Spinal cord (tissue), 4 donors: ENCODE data around the gene SAP130. TPM values are rescaled to one million over a fixed set of nuclear protein-coding genes. Genes with fewer than 3 reads are reported as not detected.

Source experiments
- polyA plus RNA-seq, 2 donors: library from polyadenylated mRNA; unstranded; fragments of 120-200 nt; gene quantifications; one replicate each; pipeline ENCODE4 v1.2.1, GENCODE V29; 2013; ENCODE audit not compliant: insufficient read length in 2 of 2
- small RNA-seq: library from RNA; depleted of rRNA; stranded (forward); fragments of <200 nt; gene quantifications from one replicate; pipeline ENCODE3, GENCODE V24; 2014; ENCODE audit warnings: low replicate concordance
- total RNA-seq, 2 donors: library from RNA; depleted of rRNA in 1 of 2; stranded (reverse); fragments of 120-200 nt in 1 of 2; fragments of >200 nt in 1 of 2; gene quantifications; one replicate each; pipeline versions ENCODE4 v1.2.3 to v1.2.4, GENCODE V29; 2013 to 2014

Gene SAP130
- total and polyA plus RNA-seq, 4 donors, result 6.8 to 32.4 (median 21.1) TPM

Small RNAs within 50 kb of the gene (small RNA-seq; reads per million reads assigned to genes)
- not detected for gene AC012306.1
- gene AC108059.3, result not detected
- not detected for gene RF00019

Other genes starting within 250 kb of the SAP130 start
- 10 to 100 TPM; 44.7 to 59.1 TPM for gene WDR33, start 216.9 kb downstream of the SAP130 start, total RNA-seq
- 10 to 100 TPM; 37.4 to 40.3 TPM for gene WDR33, start 216.9 kb downstream of the SAP130 start, polyA plus RNA-seq
- 10 to 100 TPM; 24.1 to 31.0 TPM for gene POLR2D, start 169.9 kb downstream of the SAP130 start, total RNA-seq
- 10 to 100 TPM; 34.1 to 37.0 TPM for gene POLR2D, start 169.9 kb downstream of the SAP130 start, polyA plus RNA-seq
- 10 to 100 TPM; 13.0 to 16.0 TPM for gene AMMECR1L, start 142.1 kb downstream of the SAP130 start, total RNA-seq
- gene AMMECR1L, start 142.1 kb downstream of the SAP130 start, polyA plus RNA-seq, result 10 to 100 TPM; 18.8 to 19.3 TPM
- 10 to 100 TPM; 39.3 to 50.3 TPM for gene UGGT1, start 63.1 kb upstream of the SAP130 start, total RNA-seq
- 10 to 100 TPM; 28.3 to 33.7 TPM for gene UGGT1, start 63.1 kb upstream of the SAP130 start, polyA plus RNA-seq